NT2/D1 (cell line): Measurements from ENCODE around the gene TUB.

Experiments used
- SUZ12 ChIP-seq: IDR thresholded peaks from 2 replicates; pipeline ENCODE4 v1.6.1; 2011; ENCODE audit not compliant: insufficient read length, insufficient read depth; ENCODE audit errors: extremely low read depth
- YY1 ChIP-seq: IDR thresholded peaks from 2 replicates; pipeline ENCODE4 v1.6.1; 2011; ENCODE audit not compliant: insufficient read length, insufficient read depth
- ZNF274 ChIP-seq: IDR thresholded peaks from 2 replicates; pipeline ENCODE4 v1.6.1; 2011; ENCODE audit warnings: mild to moderate bottlenecking, low read depth, low read length

- TF ChIP-seq YY1 (no peak), SUZ12 (no peak), ZNF274 (no peak)
Observed at GRCh38 chr11:8102965-8103364, 22.0 kb downstream of the TUB start.
